HG03354 (cell line): Measurements from ENCODE around the gene KLRB1.
"Not testable (repeated sequence)": the region's sequence is repeated elsewhere in the genome, so short reads cannot be mapped to it uniquely, and the experiment has no call there.

Experiments
- ATAC-seq: cut with Tn5 transposase; IDR thresholded peaks from one replicate; pipeline ENCODE4 v1.9.1; 2021; ENCODE audit warnings: mild to moderate bottlenecking; ENCODE audit not compliant: unreplicated experiment, poor library complexity, severe bottlenecking

KLRB1 gene

DNA sequence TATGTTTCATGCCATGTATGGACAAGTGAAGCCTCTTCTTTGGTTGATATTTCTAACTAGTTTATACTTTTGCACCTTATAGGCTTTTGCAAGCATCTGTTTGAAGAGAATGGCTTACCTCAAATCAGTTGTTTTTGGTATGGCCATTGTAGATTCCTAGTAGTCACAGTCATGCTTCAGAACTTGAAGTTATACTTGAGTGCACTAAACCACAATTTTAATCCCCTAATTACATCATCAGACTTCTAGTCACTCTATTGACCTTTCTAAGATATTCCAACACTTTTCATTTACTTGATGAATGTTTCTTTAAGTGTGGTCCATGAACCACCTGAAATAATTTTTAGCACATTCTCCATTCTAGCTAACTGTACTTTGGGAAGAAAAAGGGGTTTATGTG, 18.6 kb upstream of the KLRB1 start:
- no peak for ATAC-seq

- ATAC-seq: no peak
These were observed 17.3 kb upstream of the KLRB1 start for GRCh38 chr12:9625019-9625418.

- ATAC-seq: no peak
These were observed 11.9 kb upstream of the KLRB1 start for GRCh38 chr12:9619411-9620179.

DNA sequence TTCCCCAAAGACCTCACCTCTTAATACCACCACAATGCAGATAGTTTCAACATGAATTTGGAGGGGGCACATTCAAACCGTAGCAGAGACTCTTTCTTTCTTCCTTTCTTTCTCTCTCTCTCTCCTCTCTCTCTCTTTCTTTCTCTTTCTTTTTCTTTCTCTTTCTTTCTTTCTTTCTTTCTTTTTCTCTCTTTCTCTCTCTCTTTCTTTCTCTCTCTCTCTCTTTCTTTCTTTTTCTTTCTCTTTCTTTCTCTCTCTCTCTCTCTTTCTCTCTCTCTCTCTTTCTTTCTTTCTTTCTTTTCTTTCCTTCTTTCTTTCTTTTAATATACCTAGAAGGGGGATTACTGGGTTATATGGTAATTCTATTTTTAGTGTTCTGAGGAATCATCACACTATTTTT, 11.2 kb upstream of the KLRB1 start:
- not testable (repeated sequence) for ATAC-seq

GRCh38 chr12:9617124-9617523, 9.4 kb upstream of the KLRB1 start:
- ATAC-seq: no peak

DNA sequence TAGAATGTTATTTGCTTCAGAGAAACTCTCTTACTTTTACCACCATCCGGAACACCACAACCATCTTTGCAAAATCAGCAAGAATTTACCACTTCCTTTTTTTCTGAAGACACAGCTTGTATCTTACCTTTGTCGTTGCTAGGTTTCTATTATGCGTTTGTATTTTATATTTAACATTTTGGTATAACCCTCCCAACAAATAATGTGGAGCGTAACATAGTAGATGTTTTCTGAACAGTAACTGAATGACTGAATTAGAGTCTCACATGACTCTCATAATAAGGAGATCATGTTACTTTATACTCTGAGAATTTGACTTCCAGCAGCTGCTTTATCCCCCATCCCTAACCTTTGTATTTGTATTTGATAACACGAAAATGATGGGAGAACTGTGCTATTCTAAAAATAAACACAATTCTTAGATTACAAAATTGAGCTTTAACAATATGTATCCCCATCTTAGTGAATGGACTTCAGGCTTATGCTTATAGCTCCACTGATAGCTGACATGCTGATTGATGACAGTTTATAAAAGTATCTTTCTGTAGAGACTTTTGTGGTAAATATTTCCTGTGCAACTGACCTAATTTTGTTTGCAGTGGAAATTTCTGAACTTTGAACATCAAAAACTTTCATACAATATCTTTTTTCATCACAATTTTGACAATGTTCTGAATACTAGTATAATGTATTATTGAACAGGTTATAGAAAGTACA, 7.9 kb upstream of the KLRB1 start:
- ATAC-seq: peak; percentile 75

DNA sequence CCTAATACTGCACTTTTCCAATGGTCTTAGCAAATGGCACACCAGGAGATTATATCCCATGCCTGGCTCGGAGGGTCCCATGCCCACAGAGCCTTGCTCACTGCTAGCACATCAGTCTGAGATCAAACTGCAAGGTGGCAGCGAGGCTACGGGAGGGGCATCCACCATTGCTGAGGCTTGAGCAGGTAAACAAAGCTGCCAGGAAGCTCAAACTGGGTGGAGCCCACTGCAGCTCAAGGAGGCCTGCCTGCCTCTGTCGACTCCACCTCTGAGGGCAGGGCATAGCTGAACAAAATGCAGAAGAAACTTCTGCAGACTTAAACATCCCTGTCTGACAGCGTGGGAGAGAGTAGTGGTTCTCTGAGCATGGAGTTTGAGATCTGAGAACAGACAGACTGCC, 2.9 kb upstream of the KLRB1 start:
- not testable (repeated sequence) for ATAC-seq

- ATAC-seq: no peak
These were observed 862 bp downstream of the KLRB1 start for GRCh38 chr12:9606736-9607372.

DNA sequence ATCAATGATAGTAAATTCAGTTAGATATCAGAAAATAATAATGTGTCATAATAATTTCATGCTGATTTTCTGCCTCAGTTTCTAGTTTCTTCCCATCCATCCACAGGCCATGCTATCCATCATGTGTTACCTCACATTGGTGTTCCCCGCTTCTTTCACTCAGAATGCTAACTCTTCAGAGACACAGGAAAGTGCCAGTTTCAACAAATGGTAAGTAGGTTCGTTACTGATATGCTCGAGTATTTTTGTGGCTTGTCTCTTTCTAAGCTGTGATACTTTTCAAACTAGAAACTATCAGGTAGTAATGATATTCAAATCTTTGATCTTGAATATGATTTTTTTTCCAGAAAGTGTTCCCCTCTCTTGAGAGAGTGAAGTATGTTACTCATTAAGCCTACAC, 1.5 kb downstream of the KLRB1 start:
- no peak for ATAC-seq

DNA sequence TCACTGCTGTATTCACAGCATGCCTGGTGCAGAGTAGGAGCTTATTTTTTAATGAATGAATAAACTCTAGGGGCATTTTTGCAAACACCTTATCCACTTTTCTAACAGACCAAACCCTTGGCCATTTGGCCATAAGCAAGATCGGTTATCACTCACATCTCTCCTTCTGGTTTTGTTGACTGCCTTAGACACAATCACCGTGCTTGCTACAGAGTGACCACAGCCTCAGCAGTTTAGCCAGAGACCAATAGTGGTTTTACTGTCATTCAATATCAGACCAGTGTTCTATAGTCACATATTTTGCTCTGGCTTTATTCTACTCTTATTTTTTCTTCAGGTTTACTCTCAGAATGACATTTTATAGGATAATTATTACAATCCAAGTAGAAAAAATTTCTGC, 2.2 kb downstream of the KLRB1 start:
- ATAC-seq: no peak

DNA sequence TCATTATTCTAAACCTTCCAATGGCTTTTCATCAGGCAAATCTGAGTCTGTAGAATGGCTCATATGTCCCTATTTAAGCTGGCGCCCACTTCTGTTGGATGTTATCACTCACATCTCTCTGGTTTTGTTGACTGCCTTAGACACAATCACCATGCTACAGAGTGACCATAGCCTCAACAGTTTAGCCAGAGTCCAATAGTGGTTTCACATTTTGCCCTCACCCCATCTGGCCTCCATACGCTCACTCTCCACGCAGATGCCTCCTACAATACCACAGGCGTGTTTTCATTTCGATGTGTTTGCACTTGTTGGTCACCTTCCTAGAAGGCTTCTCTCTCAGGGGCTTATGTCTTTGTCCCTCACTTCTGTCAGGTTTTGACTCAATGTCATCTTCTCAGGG, 3.4 kb downstream of the KLRB1 start:
- no peak for ATAC-seq

DNA sequence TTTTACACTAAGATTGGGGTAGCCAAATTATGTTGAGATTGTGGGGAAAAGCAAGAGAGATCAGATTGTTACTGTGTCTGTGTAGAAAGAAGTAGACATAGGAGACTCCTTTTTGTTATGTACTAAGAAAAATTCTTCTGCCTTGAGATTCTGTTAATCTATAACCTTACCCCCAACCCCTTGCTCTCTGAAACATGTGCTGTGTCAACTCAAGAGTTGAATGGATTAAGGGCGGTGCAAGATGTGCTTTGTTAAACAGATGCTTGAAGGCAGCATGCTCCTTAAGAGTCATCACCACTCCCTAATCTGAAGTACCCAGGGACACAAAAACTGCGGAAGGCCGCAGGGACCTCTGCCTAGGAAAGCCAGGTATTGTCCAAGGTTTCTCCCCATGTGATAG, 7.3 kb downstream of the KLRB1 start:
- ATAC-seq: not testable (repeated sequence)

DNA sequence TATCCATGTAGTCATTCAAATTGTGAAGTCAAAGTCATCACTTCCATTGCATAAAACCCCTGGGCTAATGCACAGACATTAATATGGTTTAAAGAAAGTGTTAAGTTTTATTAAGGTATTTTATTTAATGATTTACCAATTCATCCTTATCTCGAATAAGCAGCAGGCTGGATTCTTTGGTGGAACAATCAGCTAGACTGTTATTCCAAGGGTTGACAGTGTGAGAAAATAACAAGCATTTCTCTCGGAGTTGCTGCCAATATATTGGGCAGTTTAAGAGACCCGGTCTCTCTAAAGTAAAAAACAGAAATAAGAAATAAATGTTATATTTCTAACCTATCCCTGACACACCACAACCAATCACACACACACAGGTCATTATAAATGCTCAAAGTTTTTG, 9.4 kb downstream of the KLRB1 start:
- ATAC-seq: no peak

- no peak for ATAC-seq
These were observed 10.4 kb downstream of the KLRB1 start for GRCh38 chr12:9597365-9597764.

GRCh38 chr12:9590441-9590840, 17.3 kb downstream of the KLRB1 start:
- no peak for ATAC-seq

GRCh38 chr12:9588749-9589148, 19.0 kb downstream of the KLRB1 start:
- no peak for ATAC-seq

- ATAC-seq: no peak
These were observed 19.6 kb downstream of the KLRB1 start for GRCh38 chr12:9587987-9588600.

- not testable (repeated sequence) for ATAC-seq
These were observed 30.0 kb downstream of the KLRB1 start for GRCh38 chr12:9577729-9578128.

DNA sequence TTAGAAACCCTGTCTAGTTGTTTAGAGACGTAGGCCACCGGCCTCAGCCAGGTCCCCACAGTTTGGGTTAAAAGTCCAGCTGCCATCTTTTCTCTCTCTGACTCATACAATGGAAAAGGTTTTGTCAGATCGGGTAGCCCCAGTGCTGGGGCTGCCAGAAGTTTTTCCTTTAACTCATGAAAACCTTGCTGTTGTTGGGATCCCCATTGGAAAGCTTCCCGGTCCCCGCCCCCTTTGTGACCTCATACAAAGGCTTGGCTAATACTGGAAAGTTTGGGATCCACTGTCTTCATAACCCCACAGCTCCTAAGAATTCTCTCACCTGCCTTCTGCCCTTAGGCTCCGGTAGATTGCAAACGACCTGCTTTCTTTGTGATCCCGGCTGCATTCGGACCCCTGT, 40.6 kb downstream of the KLRB1 start:
- ATAC-seq: not testable (repeated sequence)

DNA sequence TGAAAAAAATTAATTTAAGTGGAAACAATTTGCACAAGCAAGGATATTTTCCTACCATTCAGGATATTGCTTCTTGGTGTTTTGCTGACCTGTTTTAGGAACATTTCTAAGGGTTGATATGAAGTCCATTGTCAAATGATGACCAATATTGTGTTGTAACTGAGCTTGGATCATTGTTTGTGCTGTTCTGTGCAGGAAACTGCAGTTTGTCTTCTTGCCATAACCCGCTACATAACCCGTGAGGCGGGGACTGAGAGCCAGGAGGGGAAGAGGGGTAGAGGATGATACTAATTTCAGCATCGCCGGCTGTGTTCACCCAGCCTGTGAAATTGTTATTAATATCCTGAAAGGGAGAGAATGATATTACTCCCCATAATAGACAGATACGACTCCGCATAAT, 41.6 kb downstream of the KLRB1 start:
- ATAC-seq: not testable (repeated sequence)
